ENCODE measurements around the gene GLIS1. TPM values are rescaled to one million over a fixed set of nuclear protein-coding genes. Genes with fewer than 3 reads are reported as not detected.

Gene GLIS1
- total RNA-seq, 2 donors from 2014 or later: 0.20 to 0.22 TPM

GRCh38 chr1:53769780-53770179 is 30.8 kb upstream of the GLIS1 start:
- Histone ChIP-seq H3K36me3 (peaks cover 15% of the 10 kb centered on the region), H3K27ac (no peak overlapping the region), H3K27me3 (no peaks in the 10 kb centered on the region), H3K4me3 (no peak overlapping the region), H3K4me1 (no peaks in the 10 kb centered on the region), H3K9me3 (no peaks in the 10 kb centered on the region)
- no peak for DNase-seq (ENCODE audit: low spot score)
- TF ChIP-seq, protein P1, sequence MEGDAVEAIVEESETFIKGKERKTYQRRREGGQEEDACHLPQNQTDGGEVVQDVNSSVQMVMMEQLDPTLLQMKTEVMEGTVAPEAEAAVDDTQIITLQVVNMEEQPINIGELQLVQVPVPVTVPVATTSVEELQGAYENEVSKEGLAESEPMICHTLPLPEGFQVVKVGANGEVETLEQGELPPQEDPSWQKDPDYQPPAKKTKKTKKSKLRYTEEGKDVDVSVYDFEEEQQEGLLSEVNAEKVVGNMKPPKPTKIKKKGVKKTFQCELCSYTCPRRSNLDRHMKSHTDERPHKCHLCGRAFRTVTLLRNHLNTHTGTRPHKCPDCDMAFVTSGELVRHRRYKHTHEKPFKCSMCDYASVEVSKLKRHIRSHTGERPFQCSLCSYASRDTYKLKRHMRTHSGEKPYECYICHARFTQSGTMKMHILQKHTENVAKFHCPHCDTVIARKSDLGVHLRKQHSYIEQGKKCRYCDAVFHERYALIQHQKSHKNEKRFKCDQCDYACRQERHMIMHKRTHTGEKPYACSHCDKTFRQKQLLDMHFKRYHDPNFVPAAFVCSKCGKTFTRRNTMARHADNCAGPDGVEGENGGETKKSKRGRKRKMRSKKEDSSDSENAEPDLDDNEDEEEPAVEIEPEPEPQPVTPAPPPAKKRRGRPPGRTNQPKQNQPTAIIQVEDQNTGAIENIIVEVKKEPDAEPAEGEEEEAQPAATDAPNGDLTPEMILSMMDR (IDR thresholded peaks at IDR 0.05): no peak

- Histone ChIP-seq H3K27ac (no peak overlapping the region), H3K9me3 (no peaks in the 10 kb centered on the region), H3K36me3 (peaks cover 15% of the 10 kb centered on the region), H3K4me1 (no peaks in the 10 kb centered on the region), H3K4me3 (no peak overlapping the region), H3K27me3 (no peaks in the 10 kb centered on the region)
- TF ChIP-seq, protein P1 (IDR thresholded peaks at IDR 0.05): no peak
- no peak for DNase-seq (ENCODE audit: low spot score)
These were observed 30.2 kb upstream of the GLIS1 start for GRCh38 chr1:53769184-53769583.

- Histone ChIP-seq H3K9me3 (no peaks in the 10 kb centered on the region), H3K27ac (no peak overlapping the region), H3K4me3 (no peak overlapping the region), H3K4me1 (no peaks in the 10 kb centered on the region), H3K36me3 (peaks cover 10% of the 10 kb centered on the region), H3K27me3 (no peaks in the 10 kb centered on the region)
- TF ChIP-seq, protein P1 (IDR thresholded peaks at IDR 0.05): no peak
- no peak for DNase-seq (ENCODE audit: low spot score)
These were observed 28.0 kb upstream of the GLIS1 start for GRCh38 chr1:53766831-53767405.

DNA sequence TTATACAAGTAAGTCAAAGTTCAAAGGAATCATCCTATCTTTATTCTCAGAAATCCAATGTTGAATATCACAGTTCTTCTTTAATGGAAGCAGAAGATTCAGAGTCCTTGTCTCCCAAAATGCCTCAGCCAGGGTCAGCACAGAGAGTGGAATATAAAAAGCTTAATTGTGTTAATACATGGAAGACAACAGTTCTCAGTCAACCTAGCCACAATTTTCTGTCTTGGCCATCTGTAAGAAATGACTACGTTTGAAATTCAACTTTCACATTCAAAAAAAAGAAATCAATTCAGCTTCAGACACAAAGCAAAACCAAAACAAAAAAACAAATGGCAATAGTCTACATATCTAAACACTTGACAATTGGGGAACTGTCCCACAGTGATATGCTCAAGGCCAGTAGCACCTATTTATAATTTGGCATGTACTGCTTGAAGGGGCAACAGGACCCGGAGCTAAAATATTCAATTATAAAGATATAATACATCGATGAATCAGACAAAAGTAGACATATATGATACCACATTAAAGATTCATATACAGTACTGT is 27.3 kb upstream of the GLIS1 start:
- peaks cover 10% of the 10 kb centered on the region for H3K36me3 ChIP-seq
- H3K4me1 ChIP-seq: no peaks in the 10 kb centered on the region
- no peaks in the 10 kb centered on the region for H3K27me3 ChIP-seq
- H3K4me3 ChIP-seq: no peak overlapping the region
- no peak for DNase-seq (ENCODE audit: low spot score)
- no peak overlapping the region for H3K27ac ChIP-seq
- TF ChIP-seq, protein P1 (IDR thresholded peaks at IDR 0.05): no peak
- peaks cover 0 to 4% of the 10 kb centered on the region in 2 donors for H3K9me3 ChIP-seq

GRCh38 chr1:53765657-53766056 is 26.7 kb upstream of the GLIS1 start:
- H3K4me1 ChIP-seq: no peaks in the 10 kb centered on the region
- no peak overlapping the region for H3K27ac ChIP-seq
- peaks cover 7% of the 10 kb centered on the region for H3K36me3 ChIP-seq
- no peaks in the 10 kb centered on the region for H3K27me3 ChIP-seq
- DNase-seq (ENCODE audit: low spot score): no peak
- peaks cover 0 to 4% of the 10 kb centered on the region in 2 donors for H3K9me3 ChIP-seq
- no peak overlapping the region for H3K4me3 ChIP-seq
- TF ChIP-seq, protein P1 (IDR thresholded peaks at IDR 0.05): no peak

GRCh38 chr1:53763911-53764310 is 24.9 kb upstream of the GLIS1 start:
- Histone ChIP-seq H3K9me3 (peaks cover 0 to 4% of the 10 kb centered on the region in 2 donors), H3K36me3 (peaks cover 4% of the 10 kb centered on the region), H3K27me3 (no peaks in the 10 kb centered on the region), H3K4me1 (no peaks in the 10 kb centered on the region), H3K4me3 (no peak overlapping the region), H3K27ac (no peak overlapping the region)
- DNase-seq (ENCODE audit: low spot score): no peak
- TF ChIP-seq, protein P1 (IDR thresholded peaks at IDR 0.05): no peak
